ENCODE measurements around the gene SNX30.

The SNX30 gene

DNA sequence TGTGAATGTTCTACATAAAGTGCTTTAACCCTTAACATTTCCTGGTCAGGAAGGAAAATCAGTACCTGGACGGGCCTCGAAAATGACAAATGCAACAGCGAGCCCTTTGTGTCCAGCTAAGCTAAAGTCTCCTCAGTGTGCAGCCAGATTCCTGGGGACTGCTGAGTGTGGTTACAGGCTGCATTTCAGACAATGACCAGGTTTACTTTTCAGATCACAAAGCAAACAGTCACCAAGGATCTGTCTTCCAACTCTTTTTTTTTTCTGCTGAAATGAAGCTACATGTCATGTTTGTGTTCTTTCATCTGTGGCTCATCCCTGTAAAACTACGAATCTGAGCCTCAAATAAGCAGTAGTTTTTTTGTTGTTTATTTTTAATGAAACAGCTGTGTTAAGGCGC, 119.4 kb downstream of the SNX30 start:
- in situ Hi-C loops (cut with MboI; ENCODE audit: low sequenced_read_pairs), result no loop called here

DNA sequence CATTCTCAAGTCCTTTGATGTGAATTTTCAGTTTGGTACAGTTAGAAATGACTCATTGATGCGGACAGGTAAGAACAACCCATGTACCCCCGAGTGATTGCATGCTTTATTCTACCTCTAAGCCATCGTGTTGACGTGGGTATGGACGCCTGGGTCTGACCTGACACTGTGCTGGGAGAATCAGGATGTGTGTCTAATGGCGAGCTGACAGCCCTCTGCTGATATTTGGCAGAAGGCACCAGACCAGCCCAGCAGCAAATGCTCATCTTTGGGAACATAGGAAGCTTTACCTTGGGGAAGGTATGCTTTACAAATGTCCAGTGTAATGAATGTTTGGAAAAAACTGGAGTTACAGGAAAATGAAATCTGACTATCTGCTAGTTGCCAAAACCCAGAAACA, 120.0 kb downstream of the SNX30 start:
- in situ Hi-C loops (cut with MboI; ENCODE audit: low sequenced_read_pairs), result no loop called here

DNA sequence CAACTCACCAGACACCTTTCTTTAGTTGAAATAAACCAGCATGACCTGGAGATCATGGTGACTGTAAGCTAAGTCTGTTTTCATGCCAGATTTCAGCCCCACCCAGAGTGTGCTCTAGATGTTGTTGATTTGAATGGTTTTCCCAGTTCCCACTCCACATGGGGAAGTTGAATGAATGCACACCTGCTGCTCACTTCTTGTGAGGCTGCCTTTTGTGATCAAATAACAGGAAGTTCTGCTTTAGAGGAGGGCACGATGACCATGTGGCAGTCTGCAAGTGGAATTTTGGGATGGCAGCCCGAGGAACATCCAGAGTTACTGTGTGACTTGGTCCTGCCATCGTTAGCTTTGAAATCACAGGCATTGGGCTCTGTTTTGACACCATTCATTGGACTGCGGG, 121.5 kb downstream of the SNX30 start:
- in situ Hi-C loops (cut with MboI; ENCODE audit: low sequenced_read_pairs), result no loop called here

DNA sequence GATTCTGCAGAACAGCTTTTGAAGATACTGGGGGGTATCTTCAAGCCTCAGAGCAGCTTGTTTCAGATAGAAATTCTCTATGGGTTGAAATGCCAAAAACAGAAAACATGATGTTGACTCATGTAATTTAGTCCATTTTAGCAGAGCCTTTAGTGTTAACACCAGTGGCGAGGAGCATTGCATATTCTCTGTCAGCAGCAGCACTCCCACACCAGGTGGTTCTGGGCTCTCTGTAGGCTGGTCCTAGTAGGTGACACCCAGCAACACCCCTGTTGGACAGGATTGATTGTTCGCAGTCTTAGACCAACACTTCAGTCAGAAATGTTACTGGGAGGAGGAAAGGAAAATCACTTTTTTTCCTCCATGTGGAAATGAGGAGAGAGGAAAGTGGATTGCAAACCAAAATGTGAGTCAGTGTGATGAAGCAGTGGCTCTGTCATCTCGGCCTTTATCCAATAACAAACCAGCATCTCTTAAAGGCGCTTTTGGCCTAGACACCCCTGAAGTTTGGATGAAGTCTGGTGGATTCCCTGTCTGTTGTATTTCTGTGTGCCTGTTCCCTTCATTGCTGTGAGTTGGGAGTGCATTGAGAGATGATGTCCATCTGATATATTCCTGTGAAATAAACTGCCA, 123.3 kb downstream of the SNX30 start:
- in situ Hi-C loops (cut with MboI; ENCODE audit: low sequenced_read_pairs), result no loop called here

DNA sequence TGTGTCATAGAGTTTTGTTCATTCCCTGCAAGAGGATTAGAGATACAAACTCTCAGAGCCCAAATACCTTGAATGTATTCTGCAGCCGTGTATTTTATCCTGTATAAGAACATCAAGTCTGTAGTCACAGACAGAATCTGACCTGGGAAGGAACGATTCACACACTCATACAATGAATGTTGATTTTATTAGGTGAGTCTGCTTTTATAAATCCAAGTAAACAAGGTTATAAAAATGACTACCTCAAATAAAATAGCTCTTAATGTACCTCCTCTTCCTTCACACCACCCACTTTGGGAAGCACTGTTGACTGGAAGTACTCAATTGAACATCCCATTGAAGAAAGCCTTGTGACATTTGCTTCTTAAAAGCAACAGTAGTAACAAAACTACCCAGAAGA, 128.2 kb downstream of the SNX30 start:
- in situ Hi-C loops (cut with MboI; ENCODE audit: low sequenced_read_pairs), result loop anchor here (25.0 kb wide), 1 partner anchor 116 kb away; the partner anchor contains the start of gene SNX30

DNA sequence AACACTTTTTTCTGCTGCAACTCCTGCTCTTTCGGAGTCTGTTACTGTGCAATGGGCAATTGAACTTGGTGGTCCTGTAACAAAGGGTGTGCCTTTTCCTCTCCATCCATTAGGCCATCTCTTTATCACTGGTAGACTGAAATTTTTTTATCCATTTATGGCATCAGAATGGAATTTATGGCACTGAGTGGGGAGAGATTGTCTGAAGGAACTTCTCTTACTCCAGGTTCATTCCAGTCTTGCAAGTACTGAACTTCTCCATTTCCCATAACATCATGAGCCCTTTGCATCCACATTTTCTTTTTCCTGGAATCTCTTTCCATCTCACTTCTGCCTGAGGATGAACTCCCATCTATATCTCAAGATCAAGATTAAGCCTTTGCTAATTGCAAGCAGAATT, 130.1 kb downstream of the SNX30 start:
- in situ Hi-C loops (cut with MboI; ENCODE audit: low sequenced_read_pairs), result loop anchor here (10.0 to 25.0 kb wide), 2 partner anchors 46 to 118 kb away; partner anchors contain the start of gene SNX30

DNA sequence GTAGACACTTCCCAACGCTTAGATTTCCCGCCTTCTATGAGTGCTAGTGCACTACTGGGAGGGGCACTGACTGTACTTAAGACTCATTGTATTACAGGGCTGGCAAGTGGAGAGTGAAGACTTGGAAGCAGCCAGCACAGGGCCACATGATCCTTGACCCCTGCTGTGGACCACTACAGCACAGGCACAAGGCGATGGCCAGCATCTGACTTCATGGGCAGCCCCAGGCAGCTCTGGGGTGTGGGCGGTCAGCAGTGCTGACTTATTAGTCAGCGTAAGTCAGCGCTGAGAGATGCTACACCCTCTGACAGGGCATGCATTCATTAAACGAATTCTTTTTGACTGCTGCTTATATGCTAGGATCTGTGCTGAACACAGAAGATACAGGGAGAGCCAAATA, 130.8 kb downstream of the SNX30 start:
- in situ Hi-C loops (cut with MboI; ENCODE audit: low sequenced_read_pairs), result loop anchor here (10.0 to 25.0 kb wide), 2 partner anchors 47 to 119 kb away; partner anchors contain the start of gene SNX30

DNA sequence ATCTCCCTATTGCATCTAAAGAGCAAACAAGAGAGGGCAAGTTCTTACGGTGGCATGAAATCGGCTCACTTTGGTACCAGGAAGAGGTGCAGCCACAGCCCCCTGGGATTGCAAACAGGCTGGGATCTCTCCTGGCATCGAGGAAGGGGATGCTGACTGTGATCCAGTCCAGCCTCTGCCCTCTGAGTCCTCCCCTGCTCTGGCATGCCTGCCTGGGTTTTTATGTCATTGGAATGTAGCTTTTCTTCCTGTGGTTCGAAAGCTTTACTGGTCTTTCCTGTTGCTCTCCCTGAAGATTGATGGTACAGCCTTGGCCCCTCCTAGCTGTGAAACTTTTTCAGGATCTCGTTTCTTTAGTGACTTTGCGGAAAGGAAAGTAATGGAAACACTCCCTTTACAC, 133.5 kb downstream of the SNX30 start:
- in situ Hi-C loops (cut with MboI; ENCODE audit: low sequenced_read_pairs), result loop anchor here (10.0 to 25.0 kb wide), 2 partner anchors 49 to 122 kb away; partner anchors contain the start of gene SNX30

DNA sequence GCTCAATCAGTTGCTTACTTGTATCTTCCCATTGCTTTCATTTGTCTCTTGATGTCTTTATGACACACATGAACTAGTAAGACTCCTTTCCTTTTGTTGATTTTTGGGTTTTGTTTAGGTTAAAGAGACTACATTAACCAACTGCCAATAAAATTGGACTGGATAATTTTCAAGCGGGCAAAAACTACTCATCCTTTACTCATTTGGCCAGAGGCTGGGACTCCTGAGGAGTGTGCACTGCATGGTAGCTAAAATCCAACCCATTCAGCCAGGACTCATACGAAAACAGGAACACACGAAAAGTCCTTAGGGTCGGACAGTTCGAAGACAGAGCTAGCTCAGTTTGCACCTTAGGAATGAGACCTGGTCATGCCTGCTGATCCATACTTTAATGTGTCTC, 134.2 kb downstream of the SNX30 start:
- in situ Hi-C loops (cut with MboI; ENCODE audit: low sequenced_read_pairs), result loop anchor here (10.0 to 25.0 kb wide), 2 partner anchors 50 to 122 kb away; partner anchors contain the start of gene SNX30

DNA sequence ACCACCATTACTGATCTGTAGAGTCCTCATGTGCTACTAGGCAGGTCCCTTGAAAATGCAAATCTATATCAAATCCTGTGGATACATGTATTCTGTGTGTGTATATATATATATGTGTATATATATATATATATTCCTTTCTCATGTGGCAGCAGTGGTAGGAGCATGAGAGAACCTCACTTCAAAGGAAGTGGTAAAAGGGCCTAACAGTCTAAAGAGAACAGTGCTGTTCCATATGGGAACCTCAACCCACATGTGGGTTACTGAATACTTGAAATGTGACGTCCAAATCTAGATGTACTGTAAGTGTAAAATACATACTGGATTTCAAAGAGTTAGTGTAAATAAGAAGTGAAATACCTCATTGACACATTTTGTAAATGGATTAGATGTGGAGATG, 134.8 kb downstream of the SNX30 start:
- in situ Hi-C loops (cut with MboI; ENCODE audit: low sequenced_read_pairs), result loop anchor here (10.0 to 25.0 kb wide), 2 partner anchors 51 to 123 kb away; partner anchors contain the start of gene SNX30

DNA sequence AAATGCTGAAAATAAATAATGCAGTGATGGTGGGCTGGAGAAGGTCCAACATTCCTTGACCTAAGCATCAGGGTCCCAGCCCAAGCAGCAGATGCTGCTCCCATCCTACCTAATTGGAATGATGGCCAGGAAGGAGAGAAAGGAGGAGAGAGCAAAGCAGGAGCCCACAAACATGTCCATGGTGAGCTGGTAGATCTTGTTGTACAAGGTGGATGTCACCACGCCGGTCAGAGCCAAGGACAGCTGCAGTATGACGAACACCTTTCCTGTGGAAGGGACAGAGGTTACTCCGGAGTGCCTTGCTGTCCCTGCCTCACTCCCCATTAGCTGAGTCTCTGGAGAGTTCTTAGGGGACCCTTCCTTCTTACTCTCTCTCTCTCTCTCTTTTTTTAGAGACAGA, 135.8 kb downstream of the SNX30 start:
- in situ Hi-C loops (cut with MboI; ENCODE audit: low sequenced_read_pairs), result loop anchor here (10.0 to 25.0 kb wide), 2 partner anchors 52 to 124 kb away; partner anchors contain the start of gene SNX30

DNA sequence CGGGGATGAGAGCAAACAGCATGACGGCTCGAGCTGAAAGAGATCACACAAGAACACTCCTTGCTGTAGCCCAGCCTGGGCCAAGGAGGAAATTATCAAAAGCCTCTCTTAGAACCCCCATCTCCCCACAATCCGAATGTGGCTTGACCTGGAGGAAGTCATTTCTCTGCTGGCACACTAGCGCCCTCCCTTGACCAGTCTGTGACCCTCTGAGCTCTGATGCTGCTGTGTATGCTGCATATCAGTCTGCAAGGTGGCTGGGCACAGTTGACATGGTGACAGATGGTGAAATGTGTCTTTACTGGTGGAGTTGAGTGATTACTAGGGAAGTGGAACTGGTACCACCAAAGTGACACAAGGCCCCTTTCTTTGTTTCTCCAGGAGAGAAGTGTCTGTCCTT, 136.8 kb downstream of the SNX30 start:
- in situ Hi-C loops (cut with MboI; ENCODE audit: low sequenced_read_pairs), result loop anchor here (10.0 to 25.0 kb wide), 2 partner anchors 53 to 125 kb away; partner anchors contain the start of gene SNX30

DNA sequence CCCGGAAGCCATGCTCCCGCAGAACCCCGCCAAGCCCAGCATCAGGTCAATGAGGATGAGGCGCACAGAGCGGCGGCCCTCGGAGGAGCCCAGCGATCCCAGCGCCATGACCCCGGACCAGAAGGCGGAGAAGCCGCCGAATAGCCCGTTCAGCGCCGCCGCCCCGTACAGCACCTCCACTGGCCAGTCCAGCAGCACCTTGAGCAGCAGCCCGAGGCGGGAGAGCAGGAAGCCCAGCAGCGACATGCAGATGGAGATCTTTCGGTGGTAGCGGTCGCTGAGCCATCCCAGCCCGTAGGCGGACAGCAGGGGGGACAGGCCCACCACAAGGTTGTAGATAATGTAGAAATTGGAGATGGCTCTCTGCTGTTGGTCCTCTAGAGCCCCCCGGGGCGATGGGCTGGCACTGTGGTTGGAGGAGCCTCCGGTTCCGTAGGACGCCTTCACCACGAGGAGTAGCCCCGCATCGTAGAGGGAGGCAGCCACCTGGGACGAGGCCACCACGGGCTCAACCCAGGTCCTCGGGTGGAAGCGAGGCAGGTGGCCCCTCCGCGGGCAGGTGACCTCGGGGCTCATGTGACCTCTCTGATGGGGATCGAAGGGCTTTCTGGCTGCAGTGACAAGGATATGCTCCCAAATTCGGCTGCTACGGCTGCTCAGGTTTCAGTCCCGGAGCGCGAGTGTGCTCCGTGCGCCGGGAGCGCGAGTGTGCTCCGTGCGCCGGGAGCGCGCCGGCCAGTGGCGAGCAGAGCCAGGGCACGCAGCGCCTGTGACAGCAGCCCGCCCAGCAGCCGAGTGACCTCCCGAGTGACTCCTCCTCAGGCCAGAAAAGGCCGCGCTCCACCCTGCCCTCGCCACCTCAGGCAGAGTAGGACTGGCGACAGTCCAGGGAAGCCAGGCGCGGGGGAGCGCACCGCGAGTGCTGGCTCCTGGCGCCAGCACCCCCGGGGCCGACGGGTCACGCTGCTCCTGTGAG, 139.8 kb downstream of the SNX30 start, which contains the start of gene SLC46A2:
SLC46A2 (minus strand) TSS at position 771 of the 976 bp plus-strand sequence; CDS start at position 576, 195 bp downstream.
- in situ Hi-C loops (cut with MboI; ENCODE audit: low sequenced_read_pairs), result loop anchor here (25.0 kb wide), 1 partner anchor 128 kb away; the partner anchor contains the start of gene SNX30

DNA sequence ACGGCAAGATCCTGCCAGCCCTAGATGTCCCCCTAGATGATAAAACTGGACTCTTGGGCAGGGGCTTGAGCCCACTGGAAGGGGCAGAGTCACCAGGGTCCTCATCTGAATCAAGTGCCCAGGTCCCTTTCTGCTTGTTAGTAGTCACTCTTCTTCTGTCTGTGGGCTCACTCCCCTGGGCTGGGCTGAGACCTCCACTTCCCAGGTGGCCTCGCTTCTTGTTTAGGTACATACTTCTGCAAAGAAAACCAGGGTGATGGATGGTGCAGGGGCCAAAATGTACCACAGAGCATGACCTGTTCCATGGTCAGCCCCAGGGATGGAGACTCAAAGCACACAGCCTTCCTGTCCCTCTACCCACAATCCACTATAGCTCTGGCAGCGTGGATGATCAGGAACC, 141.0 kb downstream of the SNX30 start:
- in situ Hi-C loops (cut with MboI; ENCODE audit: low sequenced_read_pairs), result loop anchor here (25.0 kb wide), 1 partner anchor 129 kb away; the partner anchor contains the start of gene SNX30

DNA sequence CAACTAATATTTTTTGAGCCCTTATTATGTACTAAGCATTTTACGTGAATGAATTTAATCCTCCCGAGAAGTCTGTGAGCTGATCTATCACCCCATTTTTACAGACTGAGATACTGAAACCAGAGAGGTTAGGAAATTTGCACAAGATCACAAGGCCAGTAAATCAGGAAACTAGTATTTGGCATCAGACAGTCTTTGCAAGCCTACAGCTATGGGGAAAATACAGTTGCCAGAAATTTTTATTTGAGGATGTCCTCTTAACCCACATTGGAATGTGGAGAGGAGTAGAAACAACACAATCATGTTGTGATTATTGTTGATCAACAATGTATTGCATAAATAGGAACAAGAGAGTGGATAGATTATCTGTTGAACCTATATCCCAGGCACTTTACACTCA, 142.4 kb downstream of the SNX30 start:
- in situ Hi-C loops (cut with MboI; ENCODE audit: low sequenced_read_pairs), result loop anchor here (25.0 kb wide), 1 partner anchor 131 kb away; the partner anchor contains the start of gene SNX30

DNA sequence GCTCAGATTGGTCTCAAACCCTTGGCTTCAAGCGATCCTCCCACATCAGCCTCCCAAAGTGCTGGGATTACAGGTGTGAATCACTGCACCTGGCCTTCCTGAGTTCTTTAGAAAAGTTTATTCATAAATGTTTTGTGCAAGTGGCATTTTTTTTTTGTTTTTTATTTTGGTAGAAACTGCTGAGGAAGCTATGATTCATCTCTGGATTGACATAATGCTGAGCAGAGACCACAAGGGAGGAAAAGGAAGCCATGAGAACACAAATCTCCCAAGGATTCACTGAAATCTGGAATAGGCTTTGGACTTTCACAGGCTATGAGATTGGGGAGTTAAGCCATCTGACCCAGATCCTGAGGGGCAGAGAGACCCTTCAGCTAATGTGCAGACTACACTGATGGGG, 143.5 kb downstream of the SNX30 start:
- in situ Hi-C loops (cut with MboI; ENCODE audit: low sequenced_read_pairs), result loop anchor here (25.0 kb wide), 1 partner anchor 132 kb away; the partner anchor contains the start of gene SNX30

DNA sequence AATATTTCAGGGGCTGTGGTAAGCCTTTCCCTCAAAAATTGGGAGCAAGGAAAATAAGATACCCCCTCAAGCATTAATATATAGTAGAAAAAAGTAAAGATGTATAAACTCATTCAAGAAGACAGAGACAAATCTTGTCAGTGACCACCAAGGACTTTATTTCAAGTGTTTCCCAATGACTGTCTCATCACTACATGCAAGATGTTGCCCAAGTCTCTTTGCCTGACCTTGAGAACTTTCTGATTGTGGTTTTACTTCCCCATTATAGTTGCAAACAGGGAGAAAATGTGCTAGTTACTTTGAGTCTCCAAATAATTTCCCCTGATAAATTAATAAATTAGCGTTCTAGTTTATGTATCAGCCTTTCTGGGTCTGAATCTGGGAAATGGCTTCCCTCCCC, 144.1 kb downstream of the SNX30 start:
- in situ Hi-C loops (cut with MboI; ENCODE audit: low sequenced_read_pairs), result loop anchor here (25.0 kb wide), 1 partner anchor 132 kb away; the partner anchor contains the start of gene SNX30

DNA sequence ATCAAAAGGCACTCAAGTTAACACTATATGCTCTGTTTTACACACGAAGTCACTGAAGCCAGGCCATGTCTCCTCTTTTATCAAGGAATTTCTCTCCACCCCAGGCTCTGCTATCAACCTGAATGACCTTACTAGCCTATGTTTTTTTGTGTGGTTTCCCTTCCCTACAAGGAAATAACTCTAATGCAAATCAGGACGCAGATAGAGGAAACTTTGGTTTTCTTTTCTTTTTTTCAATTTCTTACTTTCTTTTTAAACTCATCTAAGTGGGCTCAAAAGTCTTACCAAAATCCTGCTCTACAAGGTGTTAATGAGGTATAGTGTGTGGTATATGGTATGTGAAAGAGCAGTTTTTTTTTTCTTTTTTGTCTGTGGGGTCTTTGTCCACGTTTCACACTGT, 145.6 kb downstream of the SNX30 start:
- in situ Hi-C loops (cut with MboI; ENCODE audit: low sequenced_read_pairs), result loop anchor here (25.0 kb wide), 1 partner anchor 134 kb away; the partner anchor contains the start of gene SNX30

DNA sequence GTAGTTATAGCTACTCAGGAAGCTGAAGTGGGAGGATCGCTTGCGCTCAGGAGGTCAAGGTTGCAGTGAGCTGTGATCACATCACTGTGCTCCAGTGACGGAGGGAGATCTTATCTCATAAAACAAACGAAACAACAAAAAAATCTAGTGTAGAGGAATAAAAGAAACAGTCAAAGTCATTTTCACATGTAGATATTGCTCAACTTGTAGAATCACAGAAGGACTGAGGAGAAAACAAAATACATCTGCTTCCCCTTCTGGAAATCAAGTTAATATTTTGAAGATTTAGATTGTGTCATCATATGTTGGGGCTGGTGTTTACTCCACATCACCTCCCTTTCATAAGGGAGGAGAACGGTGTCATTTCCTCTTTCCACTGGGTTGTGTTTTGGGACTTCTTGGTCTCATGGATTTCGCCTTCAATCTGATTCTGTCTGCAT, 148.3 kb downstream of the SNX30 start:
- in situ Hi-C loops (cut with MboI; ENCODE audit: low sequenced_read_pairs), result loop anchor here (25.0 kb wide), 1 partner anchor 137 kb away; the partner anchor contains the start of gene SNX30

DNA sequence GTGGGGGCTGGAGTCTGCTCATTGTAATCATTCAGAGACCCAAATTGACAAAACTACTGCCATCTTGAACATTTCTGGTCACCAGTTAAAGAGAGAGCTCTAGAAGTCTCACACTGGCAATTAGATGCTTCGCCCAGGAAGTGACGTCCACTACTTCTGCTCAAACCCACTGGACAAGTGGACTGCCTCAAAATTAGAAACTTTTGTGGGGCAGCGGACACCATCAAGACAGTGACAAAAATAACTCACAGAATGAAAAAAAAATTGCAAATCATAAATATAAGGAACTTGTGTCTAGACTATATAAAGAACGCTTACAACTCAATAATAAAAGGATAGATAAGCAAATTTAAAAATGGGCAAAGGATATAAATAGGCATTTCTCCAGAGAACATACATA, 149.9 kb downstream of the SNX30 start:
- in situ Hi-C loops (cut with MboI; ENCODE audit: low sequenced_read_pairs), result loop anchor here (25.0 kb wide), 1 partner anchor 262 kb away; the partner anchor contains the start of gene SLC31A2
